IMR-90 (cell line): ENCODE measurements around the gene C17orf78. TPM values are rescaled to one million over a fixed set of nuclear protein-coding genes. Genes with fewer than 3 reads are reported as not detected.

Experiments
- ATAC-seq: fragments of 200-7000 bp; cut with Tn5 transposase; 2 replicates; pipeline ENCODE4 v1.9.1; 2020; ENCODE audit warnings: low read depth, mild to moderate bottlenecking, moderate library complexity
- BruUV-seq: library from RNA; stranded (reverse); fragments of 400-500 nt; replicated peaks from 2 replicates; lab custom pipeline; 2021; lab: Mats Ljungman, UMichigan
- CTCF ChIA-PET: fragments of 300-600 bp; formaldehyde crosslinking; extraction: SDS; loops from one replicate; lab custom pipeline; 2021; ENCODE audit warnings: antibody characterized with exemption; lab: Yijun Ruan, JAX
- POLR2A ChIA-PET: fragments of 300-600 bp; sonication (Branson Sonifier 250); formaldehyde crosslinking; loops from one replicate; lab custom pipeline; 2022; ENCODE audit warnings: antibody characterized with exemption; ENCODE audit not compliant: unreplicated experiment; lab: Charles Lee
- DNase-seq: peaks from one replicate; pipeline ENCODE4 v3.0.0; 2013
- H2AFZ ChIP-seq: replicated peaks from 2 replicates; pipeline ENCODE3; 2013; ENCODE audit warnings: low read length, mild to moderate bottlenecking; ENCODE audit not compliant: poor library complexity
- H2AK5ac ChIP-seq: 2 replicates; pipeline ENCODE4 v1.6.1; 2013; ENCODE audit warnings: low read depth, low read length, inconsistent platforms
- H2AK9ac ChIP-seq: replicated peaks from 2 replicates; pipeline ENCODE3; 2013; ENCODE audit warnings: mild to moderate bottlenecking, low read depth, low read length, moderate library complexity; ENCODE audit not compliant: poor library complexity
- H2BK120ac ChIP-seq: 2 replicates; pipeline ENCODE4 v1.6.1; 2013; ENCODE audit warnings: low read depth, low read length, inconsistent platforms
- H2BK15ac ChIP-seq: 3 replicates; pipeline ENCODE4 v1.6.1; 2013; ENCODE audit warnings: low read depth, low read length, inconsistent platforms
- H2BK20ac ChIP-seq: 2 replicates; pipeline ENCODE4 v1.6.1; 2013; ENCODE audit warnings: low read depth, mild to moderate bottlenecking, inconsistent platforms, low read length, moderate library complexity
- H2BK5ac ChIP-seq: 2 replicates; pipeline ENCODE4 v1.6.1; 2013; ENCODE audit warnings: mild to moderate bottlenecking, low read depth, low read length, inconsistent platforms; ENCODE audit not compliant: poor library complexity, severe bottlenecking
- H3K14ac ChIP-seq: replicated peaks from 2 replicates; pipeline ENCODE4 v1.6.1; 2013; ENCODE audit warnings: low read depth, low read length, inconsistent platforms
- H3K18ac ChIP-seq: 2 replicates; pipeline ENCODE4 v1.6.1; 2013; ENCODE audit warnings: low read depth, low read length, control low read depth
- H3K23ac ChIP-seq: 2 replicates; pipeline ENCODE4 v1.6.1; 2013; ENCODE audit warnings: low read depth, low read length, inconsistent platforms
- H3K27ac ChIP-seq: 2 replicates; pipeline ENCODE4 v1.5.1; 2013; ENCODE audit warnings: mild to moderate bottlenecking, control low read depth, low read length; ENCODE audit not compliant: insufficient read depth
- H3K27me3 ChIP-seq: 2 replicates; pipeline ENCODE4 v1.6.1; 2013; ENCODE audit warnings: low read length; ENCODE audit not compliant: control insufficient read depth, insufficient read depth
- H3K36me3 ChIP-seq: 2 replicates; pipeline ENCODE4 v1.6.1; 2013; ENCODE audit warnings: low read length, mixed read lengths; ENCODE audit not compliant: control insufficient read depth, insufficient read depth
- H3K4ac ChIP-seq: 2 replicates; pipeline ENCODE4 v1.6.1; 2013; ENCODE audit warnings: low read depth, low read length, inconsistent platforms
- H3K4me1 ChIP-seq: 2 replicates; pipeline ENCODE4 v1.6.1; 2013; ENCODE audit warnings: low read length, mixed read lengths; ENCODE audit not compliant: control insufficient read depth, insufficient read depth
- H3K4me2 ChIP-seq: 2 replicates; pipeline ENCODE4 v1.6.1; 2013; ENCODE audit warnings: low read depth, mild to moderate bottlenecking, control low read depth, low read length, moderate library complexity
- H3K4me3 ChIP-seq: 2 replicates; pipeline ENCODE4 v1.5.1; 2013; ENCODE audit warnings: low read depth, mild to moderate bottlenecking, control low read depth, low read length, moderate library complexity; ENCODE audit not compliant: insufficient read depth
- H3K56ac ChIP-seq: 2 replicates; pipeline ENCODE4 v1.6.1; 2013; ENCODE audit warnings: low read length, inconsistent platforms; ENCODE audit not compliant: insufficient read depth; ENCODE audit errors: extremely low read depth
- H3K79me1 ChIP-seq, 2 experiments: 2 replicates each; pipeline ENCODE4 v1.6.1; 2013; ENCODE audit warnings: low read length in 2 of 2, inconsistent platforms in 1 of 2, low read depth in 1 of 2
- H3K9ac ChIP-seq: 2 replicates; pipeline ENCODE4 v1.6.1; 2013; ENCODE audit warnings: low read depth, low read length, control low read depth
- H3K9me1 ChIP-seq: 2 replicates; pipeline ENCODE4 v1.6.1; 2013; ENCODE audit warnings: low read length, inconsistent platforms; ENCODE audit not compliant: insufficient read depth
- H3K9me3 ChIP-seq: 2 replicates; pipeline ENCODE4 v1.6.1; 2013; ENCODE audit warnings: low read length; ENCODE audit not compliant: control insufficient read depth, insufficient read depth
- H4K20me1 ChIP-seq: 2 replicates; pipeline ENCODE4 v1.6.1; 2013; ENCODE audit warnings: low read length, inconsistent platforms; ENCODE audit not compliant: insufficient read depth
- H4K5ac ChIP-seq: 2 replicates; pipeline ENCODE4 v1.6.1; 2013; ENCODE audit warnings: mild to moderate bottlenecking, low read depth, low read length, control low read depth
- H4K8ac ChIP-seq, 2 experiments: 2 replicates each; pipeline ENCODE4 v1.6.1; 2013; ENCODE audit warnings: low read depth in 2 of 2, low read length in 2 of 2, control low read depth in 1 of 2, inconsistent platforms in 1 of 2
- H4K91ac ChIP-seq: 2 replicates; pipeline ENCODE4 v1.6.1; 2013; ENCODE audit warnings: low read depth, low read length, inconsistent platforms; ENCODE audit not compliant: insufficient read depth
- CHD1 ChIP-seq: IDR thresholded peaks from 2 replicates; pipeline ENCODE4 v1.6.1; 2012; ENCODE audit warnings: low read depth, low read length, improper control_type of control experiment
- CTCF ChIP-seq: conservative IDR thresholded peaks from 2 replicates; pipeline ENCODE4 v1.5.1; 2012; ENCODE audit warnings: mild to moderate bottlenecking, low read depth, low read length, improper control_type of control experiment
- ELK1 ChIP-seq: fragments of 150-350 bp; IDR thresholded peaks from 2 replicates; pipeline ENCODE4 v1.6.1; 2016; ENCODE audit warnings: low read depth, mild to moderate bottlenecking, low read length, moderate library complexity, borderline replicate concordance
- FOS ChIP-seq: fragments of 150-350 bp; IDR thresholded peaks from 2 replicates; pipeline ENCODE4 v1.6.1; 2016; ENCODE audit warnings: low read depth, low read length
- MAFK ChIP-seq: IDR thresholded peaks from 2 replicates; pipeline ENCODE4 v1.6.1; 2012; ENCODE audit warnings: low read depth, low read length, improper control_type of control experiment
- NFE2L2 ChIP-seq: fragments of 150-350 bp; IDR thresholded peaks from 2 replicates; pipeline ENCODE4 v1.6.1; 2016; ENCODE audit warnings: low read depth, mild to moderate bottlenecking, low read length
- RAD21 ChIP-seq: IDR thresholded peaks from 2 replicates; pipeline ENCODE4 v1.6.1; 2012; ENCODE audit warnings: low read length, improper control_type of control experiment
- RCOR1 ChIP-seq: IDR thresholded peaks from 2 replicates; pipeline ENCODE4 v1.6.1; 2012; ENCODE audit warnings: mild to moderate bottlenecking, low read length, improper control_type of control experiment; ENCODE audit not compliant: insufficient replicate concordance
- RFX5 ChIP-seq: IDR thresholded peaks from 2 replicates; pipeline ENCODE4 v1.8.0; 2012; ENCODE audit warnings: low read depth, mild to moderate bottlenecking, low read length, moderate library complexity
- SMC3 ChIP-seq: fragments of 150-350 bp; IDR thresholded peaks from 2 replicates; pipeline ENCODE4 v1.6.1; 2016; ENCODE audit warnings: low read depth, mild to moderate bottlenecking, antibody characterized with exemption, low read length, moderate library complexity
- USF2 ChIP-seq: fragments of 150-350 bp; IDR thresholded peaks from 2 replicates; pipeline ENCODE4 v1.6.1; 2017; ENCODE audit warnings: mild to moderate bottlenecking, antibody characterized with exemption, low read length, low read depth
- WGBS, 2 experiments: methylation state at CpG; one replicate each; pipeline versions ENCODE4 v1.1.5 to v1.1.7; 2013; ENCODE audit warnings: missing lambda C conversion rate in 2 of 2; ENCODE audit not compliant: insufficient read length in 1 of 2; ENCODE audit errors: extremely low coverage in 2 of 2; 5-methylcytosine and 5-hydroxymethylcytosine counted together
- dilution Hi-C: fragments of 300-500 bp; cut with HindIII; formaldehyde crosslinking; loops from one replicate; pipeline ENCODE4 v1.14.3; 2018; ENCODE audit warnings: low sequenced_read_pairs; ENCODE audit not compliant: unreplicated experiment
- in situ Hi-C: fragments of 300-500 bp; cut with MboI; formaldehyde crosslinking; loops from 3 replicates; pipeline ENCODE4 v1.14.3; 2019; ENCODE audit warnings: low sequenced_read_pairs, inconsistent platforms, mixed read lengths
- intact Hi-C: fragments of 100-400 bp; cut with micrococcal nuclease; formaldehyde crosslinking; loops from 2 replicates; pipeline ENCODE4 v1.10.0; 2022
- polyA plus RNA-seq, 3 experiments: library from polyadenylated mRNA; depleted of rRNA; stranded (reverse); fragments of >200 nt; gene quantifications; 2 replicates each; pipeline ENCODE4 v1.2.3, GENCODE V29; 2012; ENCODE audit warnings: low replicate concordance in 1 of 3
- total RNA-seq: library from RNA; depleted of rRNA; stranded (reverse); fragments of >200 nt; gene quantifications from 2 replicates; pipeline ENCODE4 v1.2.3, GENCODE V29; 2012

The C17orf78 gene
- total and polyA plus RNA-seq, 2 of the 4 experiments (the other 2 are of a cell fraction): not detected

- TF ChIP-seq USF2: no peak
Measured at GRCh38 chr17:37375706-37376105, at the start of gene C17orf78 (continued).

- peaks cover 7% of the 10 kb centered on the region; the same call in 1 of the 2 replicates for H4K20me1 ChIP-seq
- no peak overlapping the region for H4K8ac ChIP-seq
- H3K27me3 ChIP-seq: no peaks in the 10 kb centered on the region
- no peak overlapping the region for H3K14ac ChIP-seq
- H3K4me1 ChIP-seq: no peaks in the 10 kb centered on the region; the same call in 1 of the 2 replicates
- CTCF ChIA-PET: no interaction called here
- 0 out of 2 replicates have a peak overlapping the region, but pooled peaks have one; percentile 6 for H3K23ac ChIP-seq
- no peak overlapping the region for H2BK15ac ChIP-seq
- no peak overlapping the region for H2BK120ac ChIP-seq
- H3K18ac ChIP-seq: peak overlapping the region; percentile 28; the same call in 1 of the 2 replicates
- peak overlapping the region; percentile 44; the same call in 1 of the 2 replicates for H3K27ac ChIP-seq
- H4K5ac ChIP-seq: no peak overlapping the region
- no peak overlapping the region for H3K9ac ChIP-seq
- DNase-seq (peak; percentile 94), ATAC-seq (peak; percentile 90)
- peaks cover 5% of the 10 kb centered on the region; the same call in 1 of the 2 replicates for H3K9me1 ChIP-seq
- no peak overlapping the region for H2AK9ac ChIP-seq
- no peak overlapping the region for H4K91ac ChIP-seq
- H2BK20ac ChIP-seq: no peak overlapping the region
- no peak overlapping the region for H3K4me3 ChIP-seq
- no peaks in the 10 kb centered on the region for H3K9me3 ChIP-seq
- H3K56ac ChIP-seq: no peak overlapping the region
- POLR2A ChIA-PET: no interaction called here
- peak overlapping the region; percentile 62 for H2BK5ac ChIP-seq
- peaks cover 9% of the 10 kb centered on the region for H3K36me3 ChIP-seq
- intact Hi-C loops: no loop called here
- H2AFZ ChIP-seq: no peak overlapping the region
- H2AK5ac ChIP-seq: no peak overlapping the region; the same call in 1 of the 2 replicates
- peak overlapping the region; percentile 28; the same call in 1 of the 2 replicates for H3K4me2 ChIP-seq
- H3K4ac ChIP-seq: peak overlapping the region; percentile 11; the same call in 1 of the 2 replicates
- WGBS, 2 experiments: 45% methylated on average over 2 of the region's 5 CpGs; no CpG with 5 or more reads in 1 of the 2 experiments
- peaks cover 0 to 29% of the 10 kb centered on the region in 2 experiments; a peak in 2 of 4 replicates for H3K79me1 ChIP-seq
- dilution Hi-C loops: no loop called here
- BruUV-seq: no TSS peak
- in situ Hi-C loops: no loop called here
- TF ChIP-seq CHD1 (no peak), NFE2L2 (peak; percentile 89), MAFK (0 out of 2 replicates have a peak, but pooled peaks have one; percentile 11), CTCF (no peak), RAD21 (no peak), RFX5 (no peak), SMC3 (no peak), FOS (0 out of 2 replicates have a peak, but pooled peaks have one; percentile 17), ELK1 (no peak), RCOR1 (peak; percentile 36)
Measured at GRCh38 chr17:37327341-37328090, 48.3 kb upstream of the C17orf78 start.
